WTC11 (cell line): ENCODE results near the gene HOXA13.

Source experiments
- E2F4 ChIP-seq: sonication (generic); formaldehyde crosslinking; IDR thresholded peaks from 2 replicates; pipeline ENCODE4 v1.8.1; 2022; ENCODE audit warnings: low read depth, mild to moderate bottlenecking, moderate library complexity, missing genetic modification reagents, borderline replicate concordance
- TF ChIP-seq, protein P1 (sequence below): sonication (generic); formaldehyde crosslinking; IDR thresholded peaks from 2 replicates; pipeline ENCODE4 v1.8.0; 2022; ENCODE audit warnings: mild to moderate bottlenecking, missing genetic modification reagents

GRCh38 chr7:27157702-27158431 lies 42.0 kb downstream of the HOXA13 start:
- no peak for TF ChIP-seq E2F4 (CRISPR knock-in tag)
- TF ChIP-seq, protein P1, sequence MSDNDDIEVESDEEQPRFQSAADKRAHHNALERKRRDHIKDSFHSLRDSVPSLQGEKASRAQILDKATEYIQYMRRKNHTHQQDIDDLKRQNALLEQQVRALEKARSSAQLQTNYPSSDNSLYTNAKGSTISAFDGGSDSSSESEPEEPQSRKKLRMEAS (CRISPR knock-in tag): no peak
